Measurements from ENCODE around the gene PIP4K2C.
"Not testable (repeated sequence)": the region's sequence is repeated elsewhere in the genome, so short reads cannot be mapped to it uniquely, and the experiment has no call there.

The PIP4K2C gene

DNA sequence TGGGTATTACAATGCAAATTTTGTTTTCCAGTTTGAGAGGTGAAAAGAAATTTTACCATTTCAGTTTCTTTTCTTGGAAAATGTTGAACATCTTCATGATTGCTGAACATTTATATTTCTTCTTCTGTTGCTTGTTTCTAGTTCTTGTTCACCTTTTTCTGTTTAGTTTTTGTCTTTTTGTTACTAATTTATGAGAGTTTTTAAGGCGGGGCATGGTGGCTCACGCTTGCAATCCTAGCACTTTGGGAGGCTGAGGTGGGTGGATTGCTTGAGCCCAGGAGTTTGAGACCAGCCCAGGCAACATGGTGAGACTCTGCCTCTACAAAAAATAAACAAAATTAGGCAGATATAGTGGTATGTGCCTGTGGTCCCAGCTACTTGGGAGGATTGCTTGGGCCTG, 30.5 kb upstream of the PIP4K2C start:
- DNase-seq = no peak

DNA sequence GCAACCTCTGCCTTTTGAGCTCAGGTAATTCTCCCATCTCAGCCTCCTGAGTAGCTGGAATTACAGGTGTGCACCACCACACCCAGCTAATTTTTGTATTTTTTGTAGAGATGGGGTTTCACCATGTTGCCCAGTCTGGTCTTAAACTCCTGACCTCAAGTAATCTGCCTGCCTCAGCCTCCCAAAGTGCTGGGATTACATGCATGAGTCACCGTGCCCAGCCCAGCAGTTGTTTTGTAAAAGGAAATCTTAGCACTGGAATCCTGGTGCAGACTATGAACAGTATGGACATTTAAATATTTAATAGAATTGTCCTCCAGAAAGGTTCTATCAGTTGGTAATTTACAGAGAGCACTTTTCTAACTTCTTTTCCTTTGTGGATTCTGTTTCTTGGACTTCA, 29.9 kb upstream of the PIP4K2C start:
- DNase-seq = not testable (repeated sequence)

DNA sequence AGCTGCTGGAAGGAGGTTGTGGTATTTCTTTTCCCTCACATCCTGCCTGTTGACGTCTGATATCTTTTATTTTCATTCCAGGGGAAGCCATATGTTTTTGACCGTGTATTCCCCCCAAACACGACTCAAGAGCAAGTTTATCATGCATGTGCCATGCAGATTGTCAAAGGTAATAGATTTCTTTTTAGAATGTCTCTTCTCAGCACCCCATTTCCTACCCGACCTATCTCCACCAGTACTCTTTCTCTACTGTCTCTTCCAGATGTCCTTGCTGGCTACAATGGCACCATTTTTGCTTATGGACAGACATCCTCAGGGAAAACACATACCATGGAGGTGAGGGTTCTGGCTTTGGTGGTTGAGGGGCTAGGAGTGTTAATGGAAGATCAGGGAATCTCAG, 27.6 kb upstream of the PIP4K2C start:
- no peak for DNase-seq

- no peak for DNase-seq
Observed at GRCh38 chr12:57564178-57564740, 26.7 kb upstream of the PIP4K2C start.

DNA sequence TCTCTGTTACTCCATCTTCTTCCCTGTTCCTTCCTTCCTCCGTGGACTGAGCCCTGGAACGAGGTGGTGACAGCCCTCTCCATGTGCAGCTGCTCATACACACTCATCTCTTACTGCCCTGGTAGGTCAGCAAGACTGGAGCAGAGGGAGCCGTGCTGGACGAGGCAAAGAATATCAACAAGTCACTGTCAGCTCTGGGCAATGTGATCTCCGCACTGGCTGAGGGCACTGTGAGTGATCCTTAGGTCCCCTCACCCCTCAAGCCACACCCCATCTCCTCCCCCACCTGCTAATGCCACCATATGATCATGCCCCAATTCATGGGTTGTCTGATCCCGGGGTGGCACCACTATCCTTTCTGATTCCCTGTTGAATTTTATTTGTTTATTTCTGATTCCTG, 22.2 kb upstream of the PIP4K2C start:
- DNase-seq = no peak

GRCh38 chr12:57569858-57570257, 21.1 kb upstream of the PIP4K2C start:
- no peak for DNase-seq

GRCh38 chr12:57570438-57570837, 20.6 kb upstream of the PIP4K2C start:
- DNase-seq = not testable (repeated sequence)

DNA sequence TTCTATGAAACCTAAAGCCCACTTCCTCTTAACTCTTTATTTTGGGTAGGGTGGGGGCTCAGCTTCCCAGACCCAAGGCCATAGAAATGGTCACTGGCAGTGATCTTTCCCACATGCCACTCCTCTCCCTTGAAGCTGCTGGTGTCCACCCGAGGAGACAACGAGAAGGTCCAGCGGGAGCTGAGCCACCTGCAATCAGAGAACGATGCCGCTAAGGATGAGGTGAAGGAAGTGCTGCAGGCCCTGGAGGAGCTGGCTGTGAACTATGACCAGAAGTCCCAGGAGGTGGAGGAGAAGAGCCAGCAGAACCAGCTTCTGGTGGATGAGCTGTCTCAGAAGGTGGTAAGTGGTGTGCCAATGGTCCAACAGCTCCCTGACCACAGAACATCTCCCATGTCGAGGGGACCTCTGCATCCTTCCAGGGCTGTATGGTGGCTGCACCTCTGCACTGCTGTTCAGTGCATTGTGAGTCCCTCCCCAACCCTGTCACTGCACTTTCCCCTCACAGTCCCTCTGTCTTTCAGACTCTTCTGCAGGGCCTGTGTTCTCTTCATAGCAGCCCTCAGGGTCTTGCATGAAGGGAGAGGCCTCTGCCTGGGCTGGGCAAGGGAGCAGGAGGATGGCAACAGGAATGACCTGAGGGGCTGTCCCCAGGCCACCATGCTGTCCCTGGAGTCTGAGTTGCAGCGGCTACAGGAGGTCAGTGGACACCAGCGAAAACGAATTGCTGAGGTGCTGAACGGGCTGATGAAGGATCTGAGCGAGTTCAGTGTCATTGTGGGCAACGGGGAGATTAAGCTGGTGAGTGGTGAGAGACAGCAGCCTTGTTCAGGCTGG, 18.8 kb upstream of the PIP4K2C start:
- DNase-seq = no peak

DNA sequence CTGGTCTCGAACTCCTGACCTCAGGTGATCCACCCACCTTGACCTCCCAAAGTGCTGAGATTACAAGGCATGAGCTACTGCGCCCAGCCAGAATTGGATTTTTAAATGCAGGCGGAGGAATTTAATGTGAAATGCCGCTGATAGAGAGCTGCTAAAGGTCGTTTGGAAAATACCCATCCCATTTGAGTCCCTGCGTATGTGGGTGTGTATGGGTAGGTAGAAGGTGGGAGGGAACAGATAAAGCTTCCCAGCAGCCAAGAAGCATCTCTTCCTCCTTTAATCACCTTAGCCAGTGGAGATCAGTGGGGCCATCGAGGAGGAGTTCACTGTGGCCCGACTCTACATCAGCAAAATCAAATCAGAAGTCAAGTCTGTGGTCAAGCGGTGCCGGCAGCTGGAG, 16.2 kb upstream of the PIP4K2C start:
- DNase-seq = no peak

- DNase-seq = no peak
Observed at GRCh38 chr12:57575771-57576612, 15.0 kb upstream of the PIP4K2C start.

GRCh38 chr12:57576613-57577160, 14.3 kb upstream of the PIP4K2C start:
- DNase-seq = no peak

DNA sequence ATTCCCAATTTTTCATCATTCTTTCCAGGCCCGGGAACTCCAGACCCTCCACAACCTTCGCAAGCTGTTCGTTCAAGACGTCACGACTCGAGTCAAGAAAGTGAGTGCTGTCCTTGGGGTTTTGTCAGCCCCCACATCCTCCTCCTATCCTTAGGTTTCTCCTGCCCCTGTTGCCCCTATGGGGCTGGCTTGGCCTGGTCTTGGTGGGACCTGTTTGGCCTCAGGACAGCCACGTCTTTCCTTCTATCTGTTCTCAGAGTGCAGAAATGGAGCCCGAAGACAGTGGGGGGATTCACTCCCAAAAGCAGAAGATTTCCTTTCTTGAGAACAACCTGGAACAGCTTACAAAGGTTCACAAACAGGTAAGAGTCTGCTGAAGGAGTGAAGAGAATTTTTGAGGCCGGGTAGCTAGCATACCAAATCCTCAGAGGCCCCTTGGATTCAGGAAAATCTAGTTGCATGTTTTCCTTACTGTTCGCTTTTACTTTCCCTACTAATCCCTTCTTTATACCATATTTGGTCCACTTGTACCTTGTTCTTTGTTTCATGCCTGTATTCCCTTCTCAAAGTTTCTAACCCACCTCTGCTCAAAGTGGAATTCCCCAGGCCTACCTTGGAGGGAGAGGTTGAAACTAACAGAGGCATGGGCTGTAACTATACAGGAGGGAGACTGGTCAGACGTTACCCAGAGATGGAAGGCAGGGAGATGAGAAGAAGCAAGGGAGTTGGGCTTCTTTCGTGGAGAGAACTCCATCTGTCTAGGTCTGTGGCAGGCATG, 12.8 kb upstream of the PIP4K2C start:
- no peak for DNase-seq

- DNase-seq = no peak
Observed at GRCh38 chr12:57579011-57579410, 12.0 kb upstream of the PIP4K2C start.

DNA sequence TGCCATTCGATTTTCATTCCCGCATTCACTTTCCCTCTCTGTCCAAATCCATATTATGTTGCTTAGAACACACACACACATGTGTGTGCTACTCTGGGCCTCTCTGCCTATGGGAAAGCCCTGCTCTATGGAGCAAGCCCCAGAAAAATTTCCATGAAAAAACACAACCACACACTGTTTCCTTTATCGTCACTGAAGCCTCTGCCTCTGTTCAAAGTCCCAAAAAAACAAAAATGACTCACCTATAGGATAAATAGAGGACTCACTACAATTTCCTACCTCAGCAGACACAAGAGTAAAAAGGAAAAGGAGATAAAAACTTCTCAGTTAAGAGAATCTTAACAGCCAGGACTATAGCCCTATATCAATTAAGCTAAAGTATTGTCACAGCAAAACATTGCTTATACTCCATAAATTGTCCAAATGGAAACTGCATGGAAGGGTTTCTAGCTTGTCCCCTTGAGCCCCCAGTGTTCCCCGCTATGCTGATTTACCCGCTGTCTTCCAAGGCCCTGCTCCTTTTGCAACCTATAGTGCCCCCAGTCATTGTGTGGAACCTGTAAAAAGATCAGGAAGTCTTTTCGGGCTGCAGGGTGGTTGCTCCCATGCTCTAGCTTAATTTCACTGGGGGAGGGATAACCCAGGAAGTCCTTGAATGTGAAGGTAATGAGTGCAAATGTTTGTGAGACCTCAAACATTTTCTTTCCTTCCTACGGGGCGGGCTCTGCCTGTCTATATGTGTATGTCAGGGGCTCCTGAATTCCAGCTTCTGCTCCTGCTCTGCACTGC, 11.1 kb upstream of the PIP4K2C start:
- no peak for DNase-seq

- no peak for DNase-seq
Observed at GRCh38 chr12:57580466-57580795, 10.6 kb upstream of the PIP4K2C start.

DNA sequence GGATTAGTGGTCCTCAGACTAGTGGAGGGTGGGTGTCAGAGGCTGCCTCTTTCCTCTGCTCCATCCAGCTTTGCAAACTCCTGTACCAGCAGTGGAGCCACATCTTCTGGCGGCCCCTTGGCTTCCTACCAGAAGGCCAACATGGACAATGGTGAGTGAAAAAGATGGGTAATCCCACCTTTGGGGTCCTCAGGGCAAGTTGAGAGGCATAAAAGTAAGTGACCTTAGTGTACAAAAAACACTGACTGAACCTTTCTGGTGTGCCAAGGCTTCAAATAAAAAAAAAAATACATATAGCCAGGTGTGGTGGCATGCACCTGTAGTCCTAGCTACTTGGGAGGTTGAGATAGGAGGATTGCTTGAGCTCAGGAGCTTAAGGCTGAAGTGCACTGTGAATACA, 9.2 kb upstream of the PIP4K2C start:
- no peak for DNase-seq

DNA sequence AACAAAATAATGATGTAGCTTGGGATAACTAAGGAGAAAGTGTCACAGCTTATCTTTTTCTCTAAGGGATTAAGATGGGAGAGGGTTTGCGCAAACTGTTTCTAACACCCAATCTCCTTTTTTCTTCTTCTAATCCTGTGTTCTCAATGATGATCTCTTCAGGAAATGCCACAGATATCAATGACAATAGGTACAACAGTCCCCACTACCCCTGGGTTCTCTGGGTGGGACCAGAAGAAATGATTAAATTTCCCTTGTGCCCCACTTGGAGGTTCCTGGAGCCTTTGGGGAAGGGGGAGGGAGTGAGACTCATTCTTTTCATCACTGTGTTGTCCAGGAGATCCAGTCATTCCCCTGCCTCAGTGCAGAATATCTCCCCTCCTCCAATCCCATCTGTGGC, 8.6 kb upstream of the PIP4K2C start:
- no peak for DNase-seq

DNA sequence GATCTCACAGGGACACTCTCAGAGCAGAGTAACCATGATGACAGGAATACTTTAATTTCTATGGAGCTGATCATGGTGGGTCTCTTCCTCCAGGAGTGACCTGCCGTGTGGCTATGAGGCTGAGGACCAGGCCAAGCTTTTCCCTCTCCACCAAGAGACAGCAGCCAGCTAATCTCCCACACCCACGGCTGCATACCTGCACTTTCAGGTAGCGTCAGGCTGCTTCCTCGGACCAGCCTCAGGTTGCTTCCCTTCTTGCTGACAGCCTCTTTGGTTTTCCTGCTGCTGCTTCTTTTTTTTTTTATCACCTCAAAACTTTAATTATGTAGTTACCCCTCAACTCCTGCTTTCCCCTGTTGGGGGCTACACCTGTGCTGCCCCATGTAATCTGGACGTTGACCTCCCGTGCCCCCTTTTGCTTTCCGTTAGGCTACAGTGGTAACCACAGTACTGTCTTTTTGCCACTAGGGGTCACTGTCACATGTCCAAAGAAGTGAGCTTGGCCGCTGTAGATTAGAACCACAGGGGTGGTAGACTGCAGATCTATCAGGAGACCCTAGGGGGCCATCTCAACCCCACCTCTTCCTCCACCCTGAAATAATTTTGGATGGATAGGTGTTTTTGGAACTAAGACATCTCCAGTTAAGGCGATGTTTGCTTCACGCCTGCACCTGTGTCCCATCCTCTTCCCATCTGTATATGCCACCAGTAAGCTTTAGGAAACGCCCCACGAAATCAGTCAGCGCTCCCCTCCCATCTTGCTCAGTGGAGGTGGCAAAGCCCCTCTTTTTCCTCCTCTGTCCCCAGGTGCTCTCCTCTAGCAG, 7.8 kb upstream of the PIP4K2C start:
- peak; percentile 67 for DNase-seq

GRCh38 chr12:57584050-57584449, 6.9 kb upstream of the PIP4K2C start:
- DNase-seq = no peak

DNA sequence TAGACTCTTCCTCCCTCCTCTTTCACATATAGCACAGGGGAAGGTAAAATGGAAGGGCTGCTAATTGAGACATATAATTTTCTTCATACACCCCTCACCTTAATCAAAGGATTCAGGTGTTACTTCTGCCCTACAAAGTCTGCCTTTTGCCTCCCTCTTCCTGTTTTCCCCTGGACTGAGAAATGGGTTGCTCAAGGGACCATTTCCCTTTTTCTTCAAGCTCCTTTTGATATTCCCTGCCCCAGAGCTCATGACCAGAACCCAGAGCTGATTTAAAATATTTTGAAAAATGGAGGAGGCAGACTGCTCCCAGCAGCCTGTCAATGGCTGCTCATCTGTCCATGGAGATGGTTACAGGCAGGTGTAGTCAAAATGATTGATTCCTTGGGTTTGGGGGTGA, 6.3 kb upstream of the PIP4K2C start:
- DNase-seq = peak; percentile 67

- no peak for DNase-seq
Observed at GRCh38 chr12:57585156-57585555, 5.8 kb upstream of the PIP4K2C start.

All from MV-4-11 (cell line).